Naive B cell (primary cell): Measurements from ENCODE around the gene MAPRE2. TPM values are rescaled to one million over a fixed set of nuclear protein-coding genes. Genes with fewer than 3 reads are reported as not detected.

Source experiments
- ATAC-seq, 2 donors: fragments of 150-1000 bp; cut with Tn5 transposase; 2 replicates each; pipeline ENCODE4 v1.10.0; 2021; ENCODE audit warnings: low read depth in 2 of 2, mild to moderate bottlenecking in 2 of 2, moderate library complexity in 2 of 2
- DNase-seq: peaks from one replicate; pipeline ENCODE4 v3.0.0; 2022
- H3K27ac Mint-ChIP-seq, 6 donors: one replicate each; pipeline ENCODE4 v1.8.0; 2020 to 2022; ENCODE audit warnings: mild to moderate bottlenecking in 6 of 6, mixed read lengths in 6 of 6, moderate library complexity in 5 of 6, inconsistent platforms in 2 of 6
- H3K27me3 Mint-ChIP-seq, 3 donors: one replicate each; pipeline ENCODE4 v1.8.0; 2021 to 2022; ENCODE audit warnings: mixed read lengths in 3 of 3, mild to moderate bottlenecking in 1 of 3
- H3K36me3 Mint-ChIP-seq, 2 donors: one replicate each; pipeline ENCODE4 v1.8.0; 2020 to 2022; ENCODE audit warnings: mixed read lengths in 2 of 2, inconsistent platforms in 1 of 2, mild to moderate bottlenecking in 1 of 2
- H3K4me1 Mint-ChIP-seq, 3 donors: one replicate each; pipeline ENCODE4 v1.8.0; 2020 to 2022; ENCODE audit warnings: mixed read lengths in 3 of 3, inconsistent platforms in 1 of 3, mild to moderate bottlenecking in 1 of 3, moderate library complexity in 1 of 3
- H3K4me3 Mint-ChIP-seq, 8 donors: one replicate each; pipeline ENCODE4 v1.8.0; 2020 to 2022; ENCODE audit warnings: mild to moderate bottlenecking in 8 of 8, mixed read lengths in 8 of 8, moderate library complexity in 8 of 8, inconsistent platforms in 2 of 8
- H3K9me3 Mint-ChIP-seq, 7 donors: one replicate each; pipeline ENCODE4 v1.8.0; 2020 to 2022; ENCODE audit warnings: mixed read lengths in 7 of 7, mild to moderate bottlenecking in 5 of 7, inconsistent platforms in 2 of 7, moderate library complexity in 1 of 7
- polyA plus RNA-seq, 6 donors: library from polyadenylated mRNA; unstranded; fragments of 300-500 nt; fragmentation: Illumina TruSeq; gene quantifications; one replicate each; pipeline ENCODE4 v1.2.3, GENCODE V29; 2021; ENCODE audit warnings: low read depth in 6 of 6

Gene MAPRE2
- polyA plus RNA-seq, 6 donors from 2014 or later = 99.3 to 132 (median 105) TPM

GRCh38 chr18:35059280-35059927 is 18.2 kb downstream of the MAPRE2 start:
- DNase-seq (no peak), ATAC-seq (no peak)
- H3K36me3 Mint-ChIP-seq = peaks cover 3 to 8% of the 10 kb centered on the region in 2 donors
- peak overlapping the region in 4 of 6 donors; percentile 8 to 84 (median 60) for H3K27ac Mint-ChIP-seq
- H3K27me3 Mint-ChIP-seq = no peaks in the 10 kb centered on the region
- H3K9me3 Mint-ChIP-seq = no peaks in the 10 kb centered on the region
- peaks cover 58 to 77% (median 66%) of the 10 kb centered on the region in 3 donors for H3K4me1 Mint-ChIP-seq
- H3K4me3 Mint-ChIP-seq = no peak overlapping the region

- Mint-ChIP-seq H3K27me3 (no peaks in the 10 kb centered on the region), H3K4me3 (no peak overlapping the region), H3K27ac (peak overlapping the region in 4 of 6 donors; percentile 28 to 84 (median 74)), H3K36me3 (peaks cover 0 to 2% of the 10 kb centered on the region in 2 donors), H3K4me1 (peaks cover 52 to 76% (median 64%) of the 10 kb centered on the region in 3 donors), H3K9me3 (no peaks in the 10 kb centered on the region)
- ATAC-seq (no peak), DNase-seq (no peak)
These were observed 19.1 kb downstream of the MAPRE2 start for GRCh38 chr18:35060122-35060815.

- H3K4me1 Mint-ChIP-seq = peaks cover 55 to 76% (median 67%) of the 10 kb centered on the region in 3 donors
- no peak overlapping the region for H3K4me3 Mint-ChIP-seq
- peak overlapping the region in 3 of 6 donors; percentile 24 to 77 (median 74) for H3K27ac Mint-ChIP-seq
- ATAC-seq (no peak), DNase-seq (no peak)
- no peaks in the 10 kb centered on the region for H3K9me3 Mint-ChIP-seq
- H3K36me3 Mint-ChIP-seq = no peaks in the 10 kb centered on the region
- no peaks in the 10 kb centered on the region for H3K27me3 Mint-ChIP-seq
These were observed 20.1 kb downstream of the MAPRE2 start for GRCh38 chr18:35061336-35061735.

- Mint-ChIP-seq H3K4me3 (no peak overlapping the region), H3K27ac (peak overlapping the region in 5 of 6 donors; percentile 11 to 77 (median 59)), H3K9me3 (no peaks in the 10 kb centered on the region), H3K27me3 (no peaks in the 10 kb centered on the region), H3K4me1 (peaks cover 57 to 76% (median 67%) of the 10 kb centered on the region in 3 donors), H3K36me3 (no peaks in the 10 kb centered on the region)
- no peak for ATAC-seq
- no peak for DNase-seq
These were observed 20.6 kb downstream of the MAPRE2 start for GRCh38 chr18:35061804-35062203.

GRCh38 chr18:35062408-35062807 is 21.2 kb downstream of the MAPRE2 start:
- ATAC-seq = no peak
- no peak for DNase-seq
- H3K27ac Mint-ChIP-seq = peak overlapping the region in 4 of 6 donors; percentile 30 to 54 (median 50)
- no peaks in the 10 kb centered on the region for H3K36me3 Mint-ChIP-seq
- H3K9me3 Mint-ChIP-seq = no peaks in the 10 kb centered on the region
- peaks cover 57 to 77% (median 67%) of the 10 kb centered on the region in 3 donors for H3K4me1 Mint-ChIP-seq
- H3K4me3 Mint-ChIP-seq = no peak overlapping the region
- H3K27me3 Mint-ChIP-seq = no peaks in the 10 kb centered on the region

- Mint-ChIP-seq H3K4me1 (peaks cover 53 to 77% (median 70%) of the 10 kb centered on the region in 3 donors), H3K36me3 (no peaks in the 10 kb centered on the region), H3K27me3 (no peaks in the 10 kb centered on the region), H3K9me3 (no peaks in the 10 kb centered on the region), H3K27ac (peak overlapping the region in 4 of 6 donors; percentile 24 to 86 (median 42)), H3K4me3 (peak overlapping the region in 1 of 8 donors; percentile 28)
- no peak for DNase-seq
- ATAC-seq = no peak
These were observed 22.9 kb downstream of the MAPRE2 start for GRCh38 chr18:35063875-35064690.

GRCh38 chr18:35067454-35067853 is 26.2 kb downstream of the MAPRE2 start:
- H3K4me3 Mint-ChIP-seq = no peak overlapping the region
- DNase-seq = no peak
- peak overlapping the region in 5 of 6 donors; percentile 20 to 75 (median 33) for H3K27ac Mint-ChIP-seq
- H3K27me3 Mint-ChIP-seq = no peaks in the 10 kb centered on the region
- H3K36me3 Mint-ChIP-seq = peaks cover 9 to 11% of the 10 kb centered on the region in 2 donors
- no peaks in the 10 kb centered on the region for H3K9me3 Mint-ChIP-seq
- peaks cover 41 to 59% (median 59%) of the 10 kb centered on the region in 3 donors for H3K4me1 Mint-ChIP-seq
- ATAC-seq = no peak

GRCh38 chr18:35071819-35072247 is 30.6 kb downstream of the MAPRE2 start:
- Mint-ChIP-seq H3K4me1 (peaks cover 31 to 70% (median 47%) of the 10 kb centered on the region in 3 donors), H3K27ac (peak overlapping the region; percentile 0 to 94 (median 70)), H3K9me3 (no peaks in the 10 kb centered on the region), H3K36me3 (peaks cover 9 to 17% of the 10 kb centered on the region in 2 donors), H3K4me3 (no peak overlapping the region), H3K27me3 (no peaks in the 10 kb centered on the region)
- no peak for DNase-seq
- no peak for ATAC-seq

- Mint-ChIP-seq H3K4me3 (peak overlapping the region in 2 of 8 donors; percentile 50 to 63), H3K4me1 (peaks cover 29 to 69% (median 42%) of the 10 kb centered on the region in 3 donors), H3K27me3 (no peaks in the 10 kb centered on the region), H3K9me3 (no peaks in the 10 kb centered on the region), H3K36me3 (peaks cover 9 to 17% of the 10 kb centered on the region in 2 donors), H3K27ac (peak overlapping the region in 5 of 6 donors; percentile 5 to 82 (median 66))
- DNase-seq = no peak
- ATAC-seq = peak in 1 of 2 donors; percentile 25
These were observed 31.4 kb downstream of the MAPRE2 start for GRCh38 chr18:35072616-35073015.

- peaks cover 29 to 67% (median 44%) of the 10 kb centered on the region in 3 donors for H3K4me1 Mint-ChIP-seq
- DNase-seq = no peak
- peaks cover 9 to 17% of the 10 kb centered on the region in 2 donors for H3K36me3 Mint-ChIP-seq
- H3K4me3 Mint-ChIP-seq = peak overlapping the region in 1 of 8 donors; percentile 50
- peak overlapping the region in 5 of 6 donors; percentile 10 to 66 (median 42) for H3K27ac Mint-ChIP-seq
- no peak for ATAC-seq
- H3K27me3 Mint-ChIP-seq = no peaks in the 10 kb centered on the region
- H3K9me3 Mint-ChIP-seq = no peaks in the 10 kb centered on the region
These were observed 32.2 kb downstream of the MAPRE2 start for GRCh38 chr18:35073186-35074105.

GRCh38 chr18:35074581-35074980 is 33.4 kb downstream of the MAPRE2 start:
- Mint-ChIP-seq H3K27me3 (no peaks in the 10 kb centered on the region), H3K9me3 (no peaks in the 10 kb centered on the region), H3K36me3 (peaks cover 17 to 18% of the 10 kb centered on the region in 2 donors), H3K27ac (peak overlapping the region in 1 of 6 donors; percentile 10), H3K4me1 (peaks cover 39 to 72% (median 41%) of the 10 kb centered on the region in 3 donors), H3K4me3 (no peak overlapping the region)
- ATAC-seq = no peak
- no peak for DNase-seq

- peaks cover 41 to 73% (median 41%) of the 10 kb centered on the region in 3 donors for H3K4me1 Mint-ChIP-seq
- ATAC-seq (no peak), DNase-seq (no peak)
- H3K9me3 Mint-ChIP-seq = no peaks in the 10 kb centered on the region
- peak overlapping the region in 5 of 6 donors; percentile 10 to 84 (median 64) for H3K27ac Mint-ChIP-seq
- H3K36me3 Mint-ChIP-seq = peaks cover 17 to 19% of the 10 kb centered on the region in 2 donors
- no peaks in the 10 kb centered on the region for H3K27me3 Mint-ChIP-seq
- no peak overlapping the region for H3K4me3 Mint-ChIP-seq
These were observed 33.9 kb downstream of the MAPRE2 start for GRCh38 chr18:35075132-35075531.
